Measurements from ENCODE around the gene LMAN1.

The LMAN1 gene, protein sequence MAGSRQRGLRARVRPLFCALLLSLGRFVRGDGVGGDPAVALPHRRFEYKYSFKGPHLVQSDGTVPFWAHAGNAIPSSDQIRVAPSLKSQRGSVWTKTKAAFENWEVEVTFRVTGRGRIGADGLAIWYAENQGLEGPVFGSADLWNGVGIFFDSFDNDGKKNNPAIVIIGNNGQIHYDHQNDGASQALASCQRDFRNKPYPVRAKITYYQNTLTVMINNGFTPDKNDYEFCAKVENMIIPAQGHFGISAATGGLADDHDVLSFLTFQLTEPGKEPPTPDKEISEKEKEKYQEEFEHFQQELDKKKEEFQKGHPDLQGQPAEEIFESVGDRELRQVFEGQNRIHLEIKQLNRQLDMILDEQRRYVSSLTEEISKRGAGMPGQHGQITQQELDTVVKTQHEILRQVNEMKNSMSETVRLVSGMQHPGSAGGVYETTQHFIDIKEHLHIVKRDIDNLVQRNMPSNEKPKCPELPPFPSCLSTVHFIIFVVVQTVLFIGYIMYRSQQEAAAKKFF

DNA sequence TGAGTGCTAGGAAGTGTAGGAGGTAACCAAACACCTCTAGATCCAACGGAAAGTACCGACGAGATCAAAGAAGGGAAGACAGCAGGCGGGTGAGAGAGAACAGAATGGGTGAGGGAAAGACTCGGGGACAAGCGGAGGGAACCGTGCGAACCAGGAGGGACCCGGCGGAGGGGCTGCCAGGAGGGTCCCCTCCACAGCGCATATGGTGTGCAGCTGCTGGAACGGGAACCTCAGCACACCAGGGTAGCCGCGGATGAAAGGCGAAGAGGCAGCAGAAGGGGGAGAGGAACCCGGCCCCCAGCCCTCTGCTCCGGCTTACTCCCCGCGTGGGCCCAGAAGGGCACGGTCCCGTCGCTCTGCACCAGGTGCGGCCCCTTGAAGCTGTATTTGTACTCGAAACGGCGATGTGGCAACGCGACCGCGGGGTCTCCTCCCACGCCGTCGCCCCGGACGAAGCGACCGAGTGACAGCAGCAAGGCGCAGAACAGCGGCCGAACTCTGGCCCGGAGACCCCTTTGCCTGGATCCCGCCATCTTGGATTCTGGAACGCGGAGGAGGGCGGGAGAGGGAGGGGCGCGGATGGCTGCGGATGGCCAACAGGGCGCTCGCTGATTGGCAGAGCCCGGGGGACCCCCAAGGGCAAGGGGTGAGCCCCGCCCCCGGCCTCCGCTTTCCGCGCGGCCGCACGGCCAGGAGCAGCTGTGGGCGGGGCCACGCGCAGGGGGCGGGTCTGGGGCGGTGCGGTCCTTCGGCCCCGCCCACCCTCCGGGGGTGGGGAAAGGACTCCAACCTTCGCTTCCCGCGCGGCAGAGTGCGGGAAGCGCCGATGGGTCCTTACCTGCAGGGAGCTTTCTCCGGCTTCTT lies at the start of gene LMAN1:
LMAN1 (minus strand) TSS at position 554 of the 864 bp plus-strand sequence; CDS start at position 533, 21 bp downstream.
- DNase-seq: peak; percentile 41 to 95 (median 86)

DNA sequence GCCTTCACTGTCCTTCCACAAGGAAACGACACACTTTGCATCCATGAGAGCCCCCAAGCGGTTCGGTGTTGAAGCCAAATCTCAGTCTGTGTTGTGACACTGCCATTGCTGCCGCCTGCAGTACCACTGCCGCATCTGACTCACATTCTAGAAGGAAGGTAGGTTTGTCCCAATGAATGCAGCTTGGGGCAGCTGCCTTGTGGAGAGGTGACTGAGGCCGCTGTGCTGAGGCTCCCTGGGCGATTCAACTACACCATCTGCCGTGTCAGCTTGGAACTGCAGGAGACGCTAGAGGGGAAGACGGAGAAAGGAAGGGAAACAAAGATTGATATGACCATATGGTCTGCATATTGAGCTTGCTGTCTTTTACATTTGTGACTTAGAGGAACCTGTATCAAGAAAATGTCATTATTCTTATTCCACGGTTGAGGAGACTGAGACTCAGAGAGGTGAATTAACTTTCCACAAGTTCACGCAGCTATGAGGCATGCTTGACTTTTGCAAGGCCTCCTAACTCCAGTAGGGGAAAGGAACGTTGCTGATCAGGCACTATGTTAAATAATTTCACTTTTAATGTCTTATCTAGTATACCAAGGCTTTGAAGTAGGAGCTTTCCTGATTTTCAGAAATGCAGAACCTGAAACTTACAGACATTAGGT lies 43.5 kb upstream of the LMAN1 start:
- DNase-seq: peak in 11 of 14 donors; percentile 17 to 67 (median 35)

DNA sequence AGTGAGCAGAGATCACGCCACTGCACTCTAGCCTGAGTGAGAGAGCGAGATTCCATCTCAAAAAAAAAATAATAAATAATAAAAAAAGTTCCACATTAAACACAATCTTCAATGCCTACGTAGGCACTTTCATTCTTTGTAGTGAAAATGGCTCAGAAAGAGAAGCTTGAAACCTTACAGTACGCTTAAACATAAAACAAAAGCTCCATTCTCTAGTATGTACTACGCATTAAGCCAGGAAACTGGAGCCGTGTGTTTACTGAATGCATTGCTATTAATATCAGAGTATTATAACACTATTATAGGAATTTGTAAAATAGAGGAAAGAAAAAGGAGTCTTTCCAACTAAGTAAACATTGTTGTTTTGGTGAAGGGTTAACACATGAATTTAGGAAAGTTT lies 41.3 kb upstream of the LMAN1 start:
- no peak for DNase-seq

DNA sequence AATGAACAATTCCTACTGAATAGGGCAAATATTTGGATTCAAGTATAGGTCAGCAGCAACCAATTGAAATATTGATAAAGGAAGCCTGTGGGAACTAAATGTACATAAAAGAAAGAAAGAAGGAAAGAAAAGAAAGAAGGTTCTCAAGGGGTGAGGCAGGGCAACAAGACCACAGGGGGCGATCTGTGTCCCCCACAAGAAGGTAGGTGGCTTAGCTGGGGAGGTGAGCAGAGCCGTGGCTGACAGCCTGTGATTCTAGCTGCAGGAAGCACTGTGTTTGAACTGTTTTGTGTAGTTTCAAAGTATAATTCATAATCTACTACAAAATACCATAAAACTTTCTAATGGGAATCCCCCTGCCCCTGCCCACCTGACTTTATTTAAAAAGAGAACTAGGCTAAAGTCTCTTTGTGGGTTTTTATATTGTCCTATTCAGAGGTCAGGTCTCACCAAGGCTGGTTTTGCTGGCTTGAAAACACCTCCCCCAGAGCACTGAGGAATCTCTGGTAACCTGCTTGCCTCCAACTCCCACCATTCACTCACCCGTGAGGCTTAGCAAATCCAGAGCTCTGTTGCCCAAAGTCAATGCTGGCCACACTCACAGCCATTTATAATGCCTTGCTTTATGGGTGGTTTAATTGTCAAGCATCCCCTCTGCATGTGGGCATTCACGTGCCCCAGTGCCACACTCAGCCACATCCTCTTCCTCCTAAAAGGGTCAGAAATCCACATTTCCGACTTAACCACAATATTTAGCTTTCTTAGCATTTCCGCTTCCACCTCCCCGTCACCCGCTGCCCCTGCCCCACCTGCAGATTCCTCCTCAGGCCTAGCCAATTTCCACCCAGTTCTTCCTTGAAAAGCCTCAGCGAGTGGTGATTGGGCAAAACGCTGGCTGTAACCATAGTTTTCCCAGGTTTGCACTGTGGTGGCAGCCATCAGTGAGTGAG lies 36.4 kb upstream of the LMAN1 start:
- DNase-seq: no peak

DNA sequence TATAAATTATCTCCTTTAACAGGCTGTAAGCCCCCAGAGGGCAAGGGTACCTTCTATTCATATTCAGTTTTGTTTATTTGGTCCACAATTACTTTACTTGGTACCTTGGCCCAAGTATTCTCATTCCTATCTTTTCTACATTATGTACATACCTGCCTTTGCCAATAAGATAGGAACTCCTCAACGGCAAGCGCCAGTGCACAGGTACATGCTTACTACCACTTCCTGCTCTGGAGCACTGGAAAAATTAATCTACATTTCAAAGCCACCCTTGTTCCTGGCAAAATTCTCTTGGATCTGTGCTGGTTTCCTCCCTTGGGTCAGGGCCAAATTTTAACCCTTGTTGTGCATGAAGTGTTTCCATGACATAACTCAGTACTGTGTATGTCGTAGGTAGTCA lies 34.3 kb upstream of the LMAN1 start:
- no peak for DNase-seq

DNA sequence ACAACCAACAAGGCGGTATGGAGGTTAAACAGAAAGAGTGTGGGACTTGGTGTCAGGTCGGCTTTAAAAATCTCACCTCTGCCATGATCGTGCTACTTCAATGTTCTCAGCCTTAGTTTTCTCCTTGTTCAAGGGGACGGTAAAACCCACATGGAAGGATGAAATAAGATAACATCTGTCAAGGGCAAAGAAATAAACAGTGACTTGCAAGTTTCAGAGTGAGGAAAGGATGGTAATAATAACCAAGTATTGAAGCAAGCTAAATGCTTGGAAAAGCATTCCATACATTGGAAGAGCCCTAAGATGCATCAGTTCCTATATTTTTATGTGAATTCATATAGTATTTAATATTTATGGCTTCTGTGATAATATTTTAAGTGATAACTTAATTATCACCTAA lies 29.8 kb upstream of the LMAN1 start:
- DNase-seq: no peak

DNA sequence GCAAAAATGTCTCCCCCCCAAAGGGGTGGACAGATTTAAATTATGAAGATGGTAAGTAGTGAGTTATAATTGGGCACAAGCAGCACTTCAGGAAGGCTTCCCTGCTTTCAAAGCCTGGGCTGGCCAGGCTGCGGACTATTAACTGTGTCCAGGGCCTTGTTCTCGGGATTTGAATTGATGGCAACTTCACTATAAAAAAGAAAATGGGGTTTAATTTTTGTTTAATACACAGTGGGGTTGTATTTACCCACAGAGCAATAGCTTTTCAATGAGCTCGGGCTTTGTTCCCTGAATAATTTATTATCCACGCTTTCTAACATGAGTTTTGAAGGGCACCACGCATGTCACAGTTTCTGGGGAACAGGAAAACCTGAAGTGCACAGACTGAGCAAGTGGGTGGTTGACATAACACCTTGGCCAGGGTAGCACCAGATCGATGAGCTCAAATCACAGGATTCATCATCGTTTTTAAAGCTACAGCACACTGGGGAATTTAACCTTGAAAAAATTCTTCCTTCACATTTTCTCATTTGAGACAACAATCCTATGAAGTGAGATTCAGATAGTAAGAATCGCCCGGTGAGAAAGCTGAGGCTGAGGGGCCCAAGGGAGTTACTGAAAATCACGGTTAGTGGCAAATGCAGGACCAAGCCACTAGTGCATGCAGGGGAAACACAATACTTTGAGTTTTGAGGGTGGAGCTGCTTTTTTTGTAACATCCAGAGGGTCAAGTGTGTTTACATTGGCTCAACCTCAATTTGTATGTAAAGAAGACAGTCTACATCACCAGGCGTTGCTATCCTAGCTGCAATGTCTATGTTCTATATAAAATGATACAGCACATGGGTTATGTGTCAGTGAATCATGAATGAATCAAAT lies 28.9 kb upstream of the LMAN1 start:
- no peak for DNase-seq

DNA sequence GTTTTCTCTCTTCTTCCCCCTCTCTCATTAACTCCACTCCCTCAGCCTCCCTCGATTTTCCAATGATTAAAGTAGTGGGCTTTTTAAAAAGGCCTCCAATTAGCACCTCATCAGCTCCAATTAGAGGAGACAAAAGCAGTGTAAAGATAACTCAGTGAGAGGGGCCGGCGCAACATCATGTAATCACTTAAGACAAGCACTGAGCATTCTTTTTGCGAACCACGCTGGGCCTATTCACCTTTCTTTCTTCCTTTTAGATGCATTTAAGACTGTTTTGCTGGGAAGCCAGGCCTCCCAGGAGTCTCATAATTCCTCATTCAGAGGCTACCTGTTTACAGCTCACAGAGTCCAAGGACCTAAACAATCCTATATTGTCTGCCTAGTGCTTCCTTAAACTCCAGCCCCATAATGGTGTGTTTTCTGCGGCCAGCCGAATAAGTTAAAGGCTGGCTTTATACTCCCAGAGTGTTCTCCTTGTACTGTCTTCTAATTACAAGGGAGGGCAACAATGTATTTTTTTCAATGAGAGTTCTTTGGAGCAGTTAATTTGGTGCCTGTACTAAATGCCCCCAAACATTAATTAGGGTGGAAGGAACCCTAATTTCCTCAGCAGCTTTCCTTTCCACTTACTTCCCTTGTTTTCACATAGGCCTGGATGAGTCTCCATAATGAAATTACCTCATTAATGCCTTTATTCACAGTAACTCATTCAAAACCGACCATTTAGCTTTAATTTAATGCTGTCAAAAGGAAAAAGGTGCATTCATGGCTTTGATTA lies 28.0 kb upstream of the LMAN1 start:
- DNase-seq: no peak

DNA sequence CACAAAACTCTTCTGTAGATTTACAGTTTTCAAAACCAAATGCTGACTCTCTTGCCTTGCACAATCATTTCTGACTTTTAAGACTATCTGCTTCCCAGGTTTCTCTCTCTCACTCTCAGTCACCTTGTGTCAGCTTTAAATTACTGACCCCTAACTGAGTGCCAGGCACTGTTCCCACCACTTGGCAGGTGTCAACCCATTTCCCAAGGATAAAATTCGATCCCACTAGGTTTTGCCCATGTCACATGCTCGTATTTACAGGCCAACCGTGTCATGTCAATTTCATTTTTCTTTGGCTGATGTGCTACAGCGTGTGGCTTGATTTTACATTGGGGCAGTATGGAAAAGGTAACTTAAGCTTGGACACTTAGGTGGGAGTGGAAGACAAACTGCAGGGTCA lies 26.1 kb upstream of the LMAN1 start:
- DNase-seq: no peak

DNA sequence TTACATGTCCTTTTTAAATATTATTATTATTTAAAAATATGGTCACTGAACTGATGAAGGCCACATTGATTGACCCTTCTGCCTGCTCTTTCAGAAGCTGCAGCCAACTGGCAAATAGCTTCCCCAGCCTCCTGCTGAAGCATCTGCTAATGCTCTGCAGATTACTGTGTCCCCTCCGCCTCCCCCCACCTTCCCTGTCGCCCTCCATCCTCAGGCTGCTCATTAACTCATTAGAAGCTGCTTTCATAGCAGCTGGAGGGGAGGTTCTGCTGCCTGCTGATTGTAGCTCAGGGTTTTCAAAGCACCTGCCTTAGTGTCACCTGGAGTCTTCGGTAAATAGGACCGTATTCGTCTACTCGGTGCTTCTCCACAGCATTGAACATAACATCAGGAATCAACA lies 24.8 kb upstream of the LMAN1 start:
- no peak for DNase-seq

DNA sequence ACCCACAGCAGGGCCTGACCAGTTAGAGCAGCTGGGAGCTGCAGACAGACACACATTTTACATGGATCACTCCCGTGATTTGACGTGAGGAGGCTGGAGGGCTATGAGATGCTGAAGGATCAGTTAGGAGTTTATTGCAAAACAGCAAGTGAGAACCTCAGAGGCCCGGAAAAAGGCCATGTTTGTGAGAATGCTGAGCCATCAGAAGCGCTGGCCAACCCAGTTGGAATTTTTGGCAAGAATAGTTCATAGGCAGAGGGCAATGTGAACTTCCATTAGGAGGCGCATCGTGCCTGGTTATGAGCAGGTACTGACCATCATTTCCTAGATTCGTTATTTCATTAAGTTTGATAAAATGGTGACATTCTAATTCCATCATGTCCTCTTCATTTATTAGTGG lies 23.3 kb upstream of the LMAN1 start:
- DNase-seq: no peak

DNA sequence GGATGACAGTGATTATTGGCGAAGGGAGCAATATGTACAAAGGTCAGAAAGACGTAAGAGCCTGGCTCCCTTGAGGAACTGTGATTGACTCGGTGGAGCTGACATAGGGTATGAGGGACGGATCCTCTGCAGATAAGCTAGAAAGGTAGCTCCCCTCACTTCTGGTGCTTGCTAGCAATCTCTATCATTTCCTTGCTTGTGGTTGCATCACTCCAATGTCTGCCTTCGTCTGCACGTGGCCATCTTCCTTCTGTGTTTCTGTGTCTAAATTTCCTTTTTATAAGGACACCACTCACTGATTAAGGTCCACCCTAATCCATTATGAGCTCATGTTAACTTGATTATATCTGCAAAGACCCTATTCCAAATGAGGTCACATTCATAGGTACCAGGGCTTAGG lies 22.9 kb upstream of the LMAN1 start:
- no peak for DNase-seq

DNA sequence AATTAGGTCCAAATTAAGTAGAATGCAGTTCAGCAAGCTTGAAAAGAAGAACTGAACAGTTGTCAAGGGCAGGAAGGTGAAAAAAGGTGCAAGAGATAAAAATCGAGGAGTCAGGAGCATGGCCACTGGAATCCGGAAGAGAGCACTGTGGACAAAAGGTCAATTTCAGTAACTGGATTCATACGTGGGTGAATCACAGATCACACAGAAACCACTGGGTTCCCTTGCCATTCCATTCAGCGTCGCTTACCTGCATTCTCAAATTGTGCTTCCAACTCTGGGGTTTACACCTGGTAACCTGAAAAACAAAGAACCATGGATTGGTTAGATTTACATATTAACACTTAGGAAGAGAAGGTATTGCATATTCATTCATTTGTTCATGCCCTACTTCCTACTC lies 21.6 kb upstream of the LMAN1 start:
- no peak for DNase-seq

DNA sequence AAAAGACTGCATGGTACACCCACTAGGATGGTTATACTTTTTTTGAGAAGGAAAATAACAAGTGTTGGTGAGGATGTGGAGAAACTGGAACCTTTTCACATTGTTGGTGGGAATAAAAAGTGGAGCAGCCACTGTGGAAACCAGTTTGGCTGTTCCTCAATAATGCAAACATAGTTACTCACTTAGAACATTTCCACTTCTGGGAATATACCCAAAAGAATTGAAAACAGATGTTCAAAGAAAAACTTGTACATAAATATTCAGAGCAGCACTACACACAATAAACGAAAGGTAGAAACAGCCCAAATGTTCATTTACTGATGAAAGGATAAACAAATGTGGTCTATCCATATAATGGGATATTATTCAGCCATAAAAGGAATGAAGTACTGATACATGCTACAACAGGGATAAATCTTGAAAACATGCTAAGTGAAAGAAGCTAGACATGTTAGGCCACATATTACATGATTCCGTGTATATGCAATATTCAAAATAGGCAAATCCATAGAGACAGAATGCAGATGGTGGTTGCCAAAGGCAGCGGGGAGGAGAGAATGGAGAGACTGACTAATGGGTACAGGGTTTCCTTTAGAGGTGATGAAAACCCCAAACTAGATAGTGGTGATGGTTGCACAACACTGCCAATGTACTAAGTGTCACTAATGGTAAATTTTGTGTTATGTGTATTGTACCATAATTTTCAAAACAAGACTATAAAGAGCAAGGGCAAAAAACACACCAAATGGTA lies 20.9 kb upstream of the LMAN1 start:
- DNase-seq: no peak

DNA sequence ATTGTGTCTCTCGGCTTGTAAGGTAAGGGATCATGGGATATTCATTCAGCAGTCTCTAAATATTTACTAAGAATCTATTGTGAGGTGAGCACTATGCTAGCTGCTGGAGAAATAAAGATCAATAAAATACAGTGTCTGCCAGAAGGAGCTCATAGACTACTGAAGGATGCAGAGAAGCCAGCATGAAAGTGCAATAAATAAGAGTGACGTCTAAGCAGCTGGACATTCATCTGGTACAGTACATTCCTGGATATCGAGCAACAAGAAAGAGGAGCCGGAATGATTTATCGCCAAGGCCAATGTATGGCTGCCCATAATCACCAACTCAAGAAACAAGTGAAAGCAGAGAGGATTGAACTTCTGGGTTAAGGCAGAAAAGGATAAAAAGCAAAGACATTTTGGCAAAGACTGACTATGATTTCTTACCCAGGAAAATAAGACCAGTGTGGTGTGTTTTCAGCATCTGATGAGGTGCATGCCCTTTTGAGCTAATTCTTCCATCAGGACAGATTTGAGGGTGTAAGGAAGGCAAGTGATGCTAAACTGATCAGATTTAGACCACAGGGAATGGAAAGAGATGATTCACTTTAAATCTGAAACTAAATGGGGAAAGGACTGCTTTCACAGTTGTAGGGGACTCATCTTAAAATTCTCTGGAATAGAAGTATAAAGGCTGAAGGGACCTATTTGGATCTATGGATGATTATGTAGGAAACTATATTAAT lies 18.7 kb upstream of the LMAN1 start:
- no peak for DNase-seq

DNA sequence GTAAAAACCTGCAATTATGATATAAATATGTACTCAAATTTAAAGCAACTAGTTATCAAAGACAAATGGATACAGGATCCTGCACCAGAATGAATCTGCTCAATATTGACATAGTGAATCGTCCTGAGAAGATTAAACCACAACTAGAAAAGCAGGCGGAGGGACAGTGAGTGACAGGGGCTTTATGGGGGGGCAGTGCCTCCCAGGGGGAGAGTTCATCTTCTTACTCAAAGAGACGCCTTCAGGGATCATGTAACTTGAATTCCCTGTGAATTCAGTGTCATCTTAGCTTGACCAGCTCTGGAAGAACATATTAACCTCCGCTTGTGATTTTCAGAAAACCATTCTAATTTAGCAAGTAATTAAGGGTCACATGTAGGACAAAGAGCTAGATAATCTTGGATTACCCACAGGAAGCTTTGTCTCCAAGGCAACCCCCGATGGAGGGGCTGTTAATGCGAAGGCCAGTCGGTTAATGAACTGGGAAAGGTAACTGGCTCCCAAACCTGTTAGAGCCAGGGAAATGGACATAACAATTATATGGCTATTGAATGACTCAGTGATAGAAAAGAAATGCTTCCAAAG lies 17.4 kb upstream of the LMAN1 start:
- no peak for DNase-seq

DNA sequence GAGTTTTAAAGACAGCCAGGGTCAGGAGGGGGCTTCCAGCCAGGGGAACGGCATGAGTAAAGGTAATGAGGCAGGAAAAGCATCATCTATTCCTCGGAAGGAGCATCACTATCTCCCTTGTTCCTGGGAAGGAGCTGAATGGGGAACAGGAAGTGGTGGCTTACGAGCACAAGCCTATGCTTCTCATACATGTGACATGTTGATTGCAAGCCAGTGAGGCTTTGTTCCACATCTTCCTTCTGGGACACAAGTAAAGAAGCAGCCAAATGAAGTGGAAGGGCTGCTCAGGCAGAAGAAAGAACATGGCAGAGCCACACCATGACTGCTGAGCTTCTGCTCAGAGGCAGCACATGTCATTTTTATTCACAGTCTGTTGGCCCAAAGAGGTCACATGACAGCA lies 15.1 kb upstream of the LMAN1 start:
- no peak for DNase-seq

DNA sequence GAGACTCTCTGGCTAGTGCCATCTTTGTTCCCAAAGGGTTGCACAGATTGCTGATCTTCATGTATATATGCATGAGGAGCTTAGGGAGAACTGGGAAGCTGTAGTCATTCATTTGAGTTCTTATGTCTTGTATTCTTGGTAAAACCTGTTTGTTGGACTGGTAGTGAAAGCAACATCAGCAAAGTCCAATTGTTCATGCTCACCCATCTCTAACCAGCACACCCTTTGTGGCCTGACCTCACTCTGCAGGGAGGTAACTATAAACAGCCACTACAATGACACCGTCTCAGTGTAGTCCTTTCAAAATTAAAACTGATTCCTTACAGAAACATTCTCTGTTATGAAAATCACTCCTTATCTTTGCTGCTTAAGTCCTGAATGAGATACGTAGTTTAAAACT lies 13.9 kb upstream of the LMAN1 start:
- DNase-seq: no peak

All from C1 segment of cervical spinal cord (tissue), 14 donors.